OCI-LY1 (cell line): ENCODE results near the gene RRP8.

ENCODE experiments used
- H2AFZ ChIP-seq: fragments of 200-600 bp; sonication (generic), shearing (Covaris generic); 2 replicates; pipeline ENCODE4 v1.6.0; 2014; ENCODE audit warnings: antibody characterized with exemption, mild to moderate bottlenecking, low read length
- H3F3A ChIP-seq: fragments of 200-600 bp; sonication (generic), shearing (Covaris generic); 2 replicates; pipeline ENCODE4 v1.6.0; 2014; ENCODE audit warnings: mild to moderate bottlenecking, antibody characterized with exemption, low read length, moderate library complexity; ENCODE audit not compliant: insufficient read depth
- H3K27ac ChIP-seq: fragments of 200-600 bp; sonication (generic); 2 replicates; pipeline ENCODE4 v1.5.1; 2014; ENCODE audit warnings: low read length, mixed run types, mild to moderate bottlenecking, low read depth; ENCODE audit not compliant: poor library complexity, severe bottlenecking
- H3K27me3 ChIP-seq: fragments of 200-600 bp; sonication (generic); 2 replicates; pipeline ENCODE4 v1.6.0; 2014; ENCODE audit warnings: antibody characterized with exemption, mild to moderate bottlenecking, low read length, moderate library complexity; ENCODE audit not compliant: insufficient read depth
- H3K36me3 ChIP-seq: fragments of 200-600 bp; sonication (generic); 2 replicates; pipeline ENCODE4 v1.6.1; 2014; ENCODE audit warnings: mild to moderate bottlenecking, antibody characterized with exemption, low read length, moderate library complexity, mixed read lengths; ENCODE audit not compliant: insufficient read depth
- H3K4me1 ChIP-seq: fragments of 200-600 bp; sonication (generic); 2 replicates; pipeline ENCODE4 v1.5.1; 2014; ENCODE audit warnings: mild to moderate bottlenecking, low read length, moderate library complexity; ENCODE audit not compliant: insufficient read depth, severe bottlenecking
- H3K4me2 ChIP-seq: fragments of 200-600 bp; sonication (generic), shearing (Covaris generic); 2 replicates; pipeline ENCODE4 v1.6.1; 2014; ENCODE audit warnings: low read length
- H3K4me3 ChIP-seq: fragments of 200-600 bp; sonication (generic); 2 replicates; pipeline ENCODE4 v1.5.1; 2014; ENCODE audit warnings: low read length, low read depth, mild to moderate bottlenecking, mixed read lengths; ENCODE audit not compliant: poor library complexity, severe bottlenecking
- H3K79me2 ChIP-seq: fragments of 200-600 bp; shearing (Covaris generic); 2 replicates; pipeline ENCODE4 v1.6.1; 2016; ENCODE audit warnings: mixed run types, low read length, mixed read lengths; ENCODE audit not compliant: insufficient read depth
- H3K9ac ChIP-seq: fragments of 200-600 bp; sonication (generic), shearing (Covaris generic); 2 replicates; pipeline ENCODE4 v1.6.1; 2014; ENCODE audit warnings: mild to moderate bottlenecking, low read length, mixed read lengths
- H3K9me2 ChIP-seq: fragments of 200-600 bp; sonication (generic), shearing (Covaris generic); 2 replicates; pipeline ENCODE4 v1.6.1; 2014; ENCODE audit warnings: low read depth, mild to moderate bottlenecking, low read length, mixed read lengths
- H3K9me3 ChIP-seq: fragments of 200-600 bp; shearing (Covaris generic); 2 replicates; pipeline ENCODE4 v1.6.1; 2014; ENCODE audit warnings: low read length, mixed read lengths
- H4K20me1 ChIP-seq: fragments of 200-600 bp; sonication (generic), shearing (Covaris generic); 2 replicates; pipeline ENCODE4 v1.6.0; 2016; ENCODE audit warnings: mild to moderate bottlenecking, low read length; ENCODE audit not compliant: insufficient read depth
- CTCF ChIP-seq: fragments of 200-600 bp; sonication (generic), shearing (Covaris generic); IDR thresholded peaks from 2 replicates; pipeline ENCODE4 v1.5.1; 2017; ENCODE audit warnings: mild to moderate bottlenecking, antibody characterized with exemption, low read length, moderate library complexity, mixed read lengths
- EZH2 ChIP-seq: fragments of 200-600 bp; sonication (generic), shearing (Covaris generic); IDR thresholded peaks from 2 replicates; pipeline ENCODE4 v1.8.0; 2017; ENCODE audit warnings: borderline replicate concordance, mixed run types, mild to moderate bottlenecking, antibody characterized with exemption, low read length, moderate library complexity, mixed read lengths

Gene RRP8

GRCh38 chr11:6619004-6619745 is 15.8 kb upstream of the RRP8 start, which contains the start of gene TPP1:
Gene TPP1 (minus strand): TSS chr11:6619422. CDS start chr11:6619400, 22 bp downstream.
- Histone ChIP-seq H3K4me1 (peaks cover 19% of the 10 kb centered on the region), H4K20me1 (no peaks in the 10 kb centered on the region), H3K36me3 (0 out of 2 replicates have a peak, but pooled peaks cover 4% of the 10 kb centered on the region), H3K9ac (peak within 1 kb of the TSS; percentile 74), H2AFZ (peak within 1 kb of the TSS; percentile 50; the same call in 1 of the 2 replicates), H3K27ac (no peak within 1 kb of the TSS), H3F3A (no peaks in the 10 kb centered on the region), H3K9me3 (no peaks in the 10 kb centered on the region), H3K79me2 (no peaks in the 10 kb centered on the region), H3K27me3 (0 out of 2 replicates have a peak, but pooled peaks cover 4% of the 10 kb centered on the region), H3K4me3 (peak within 1 kb of the TSS; percentile 82), H3K4me2 (peak within 1 kb of the TSS; percentile 93), H3K9me2 (no peaks in the 10 kb centered on the region)
- no peak for TF ChIP-seq EZH2
- TF ChIP-seq CTCF, result no peak

- Histone ChIP-seq H3K9me2 (no peaks in the 10 kb centered on the region), H3F3A (no peaks in the 10 kb centered on the region), H3K9ac (peak overlapping the region; percentile 74), H3K27ac (no peak overlapping the region), H3K9me3 (no peaks in the 10 kb centered on the region), H2AFZ (no peak overlapping the region), H3K4me3 (peak overlapping the region; percentile 82), H3K4me1 (peaks cover 19% of the 10 kb centered on the region), H3K36me3 (0 out of 2 replicates have a peak, but pooled peaks cover 4% of the 10 kb centered on the region), H4K20me1 (no peaks in the 10 kb centered on the region), H3K27me3 (0 out of 2 replicates have a peak, but pooled peaks cover under 1% of the 10 kb centered on the region), H3K79me2 (no peaks in the 10 kb centered on the region), H3K4me2 (peak overlapping the region; percentile 93)
- TF ChIP-seq CTCF (no peak), EZH2 (no peak)
Observed at GRCh38 chr11:6618117-6619003, 14.9 kb upstream of the RRP8 start.

- H3K9me3 ChIP-seq, result no peaks in the 10 kb centered on the region
- H3K27ac ChIP-seq, result no peak overlapping the region
- TF ChIP-seq EZH2, result no peak
- no peak for TF ChIP-seq CTCF
- H4K20me1 ChIP-seq, result no peaks in the 10 kb centered on the region
- no peak overlapping the region for H3K4me3 ChIP-seq
- peaks cover 27% of the 10 kb centered on the region for H3K4me1 ChIP-seq
- no peaks in the 10 kb centered on the region for H3K27me3 ChIP-seq
- 0 out of 2 replicates have a peak, but pooled peaks cover 4% of the 10 kb centered on the region for H3K36me3 ChIP-seq
- H2AFZ ChIP-seq, result no peak overlapping the region
- H3K79me2 ChIP-seq, result no peaks in the 10 kb centered on the region
- no peak overlapping the region for H3K9ac ChIP-seq
- no peaks in the 10 kb centered on the region for H3K9me2 ChIP-seq
- no peaks in the 10 kb centered on the region for H3F3A ChIP-seq
- no peak overlapping the region for H3K4me2 ChIP-seq
Observed at GRCh38 chr11:6617315-6617781, 13.9 kb upstream of the RRP8 start.
